H1 (cell line): ENCODE results near the gene RNFT2. TPM values are rescaled to one million over a fixed set of nuclear protein-coding genes. Genes with fewer than 3 reads are reported as not detected.

Experiments
- CTCF ChIA-PET: fragments of 300-600 bp; sonication (Branson Sonifier 250); formaldehyde crosslinking; loops from one replicate; lab custom pipeline; 2021; ENCODE audit not compliant: partially characterized antibody; lab: Charles Lee
- POLR2A ChIA-PET: fragments of 300-600 bp; sonication (Branson Sonifier 250); formaldehyde crosslinking; loops from one replicate; lab custom pipeline; 2021; ENCODE audit warnings: inconsistent platforms; ENCODE audit not compliant: partially characterized antibody; lab: Charles Lee
- DNase-seq, 2 experiments: peaks; one replicate each; pipeline versions ENCODE4 v3.0.0 to v3.0.0-alpha.2; 2010 to 2022; ENCODE audit warnings: low spot score in 2 of 2, low read depth in 1 of 2, mixed read lengths in 1 of 2
- FAIRE-seq: peaks from 2 replicates; lab custom pipeline; 2011; peaks lifted over from hg19 to GRCh38; lab: Jason Lieb, UNC
- H2AFZ ChIP-seq: 2 replicates; pipeline ENCODE4 v1.8.1; 2012; ENCODE audit warnings: low read length, inconsistent platforms
- H2AK5ac ChIP-seq: 2 replicates; pipeline ENCODE4 v1.6.1; 2013; ENCODE audit warnings: low read depth, low read length
- H2BK120ac ChIP-seq: replicated peaks from 2 replicates; pipeline ENCODE3; 2013; ENCODE audit warnings: low read depth, low read length, inconsistent platforms
- H2BK12ac ChIP-seq: 2 replicates; pipeline ENCODE4 v1.6.1; 2013; ENCODE audit warnings: low read depth, low read length
- H2BK15ac ChIP-seq: 2 replicates; pipeline ENCODE4 v1.6.1; 2013; ENCODE audit warnings: low read length
- H2BK20ac ChIP-seq: 2 replicates; pipeline ENCODE4 v1.6.1; 2013; ENCODE audit warnings: low read length
- H2BK5ac ChIP-seq: 2 replicates; pipeline ENCODE4 v1.6.1; 2013; ENCODE audit warnings: low read depth, low read length
- H3K14ac ChIP-seq: 2 replicates; pipeline ENCODE4 v1.6.1; 2013; ENCODE audit warnings: inconsistent platforms; ENCODE audit not compliant: insufficient read length
- H3K18ac ChIP-seq: 2 replicates; pipeline ENCODE4 v1.6.1; 2013; ENCODE audit warnings: low read length; ENCODE audit errors: extremely low read depth
- H3K23ac ChIP-seq: 2 replicates; pipeline ENCODE4 v1.6.1; 2013; ENCODE audit warnings: inconsistent platforms; ENCODE audit not compliant: insufficient read length
- H3K23me2 ChIP-seq: 2 replicates; pipeline ENCODE4 v1.6.1; 2013; ENCODE audit warnings: low read depth, low read length
- H3K27ac ChIP-seq: 2 replicates; pipeline ENCODE4 v1.6.1; 2011; ENCODE audit warnings: low read depth, low read length, inconsistent platforms
- H3K27me3 ChIP-seq, 4 experiments: replicated peaks in 1 of 4; 1 replicate in 1 of 4; 2 replicates in 3 of 4; pipeline versions ENCODE4 v1.6.1 to v1.8.1; 2011 to 2013; ENCODE audit warnings: low read length in 3 of 4, mild to moderate bottlenecking in 3 of 4, inconsistent platforms in 2 of 4, mixed read lengths in 2 of 4, moderate library complexity in 1 of 4; ENCODE audit not compliant: control insufficient read depth in 3 of 4, insufficient read depth in 3 of 4; ENCODE audit errors: extremely low read depth in 1 of 4
- H3K36me3 ChIP-seq, 4 experiments: 2 replicates each; pipeline versions ENCODE4 v1.6.1 to v1.8.1; 2011 to 2013; ENCODE audit warnings: mild to moderate bottlenecking in 4 of 4, low read length in 3 of 4, moderate library complexity in 2 of 4, control low read depth in 1 of 4, inconsistent platforms in 1 of 4; ENCODE audit not compliant: insufficient read depth in 4 of 4, control insufficient read depth in 2 of 4
- H3K4ac ChIP-seq: replicated peaks from 2 replicates; pipeline ENCODE3; 2013; ENCODE audit warnings: low read length, low read depth, mixed read lengths, inconsistent platforms; ENCODE audit not compliant: insufficient read length
- H3K4me1 ChIP-seq, 4 experiments: replicated peaks in 1 of 4; 1 replicate in 1 of 4; 2 replicates in 3 of 4; pipeline versions ENCODE4 v1.6.1 to v1.8.1; 2011 to 2013; ENCODE audit warnings: low read length in 3 of 4, inconsistent platforms in 2 of 4, mixed read lengths in 1 of 4; ENCODE audit not compliant: insufficient read depth in 4 of 4, control insufficient read depth in 3 of 4
- H3K4me2 ChIP-seq, 2 experiments: 2 replicates each; pipeline versions ENCODE4 v1.6.1 to v1.8.1; 2011 to 2013; ENCODE audit warnings: low read depth in 2 of 2, low read length in 2 of 2, control low read depth in 1 of 2, inconsistent platforms in 1 of 2, mild to moderate bottlenecking in 1 of 2; ENCODE audit not compliant: insufficient read depth in 1 of 2
- H3K4me3 ChIP-seq, 4 experiments: fragments of 200-600, 300-600 bp in 1 of 4; sonication (generic), shearing (Covaris generic), sonication (Bioruptor Twin) in 1 of 4; 2 replicates each; pipeline versions ENCODE4 v1.5.1 to v1.8.1; 2011 to 2016; ENCODE audit warnings: low read length in 4 of 4, low read depth in 3 of 4, control low read depth in 2 of 4, inconsistent platforms in 2 of 4, mild to moderate bottlenecking in 2 of 4, mixed read lengths in 1 of 4, moderate library complexity in 1 of 4; ENCODE audit not compliant: insufficient read depth in 2 of 4; ENCODE audit errors: extremely low read depth in 1 of 4
- H3K56ac ChIP-seq: replicated peaks from 2 replicates; pipeline ENCODE3; 2013; ENCODE audit warnings: low read depth, mild to moderate bottlenecking, mixed read lengths, low read length, inconsistent platforms; ENCODE audit not compliant: insufficient read length
- H3K79me1 ChIP-seq: 2 replicates; pipeline ENCODE4 v1.6.1; 2013; ENCODE audit warnings: low read depth, low read length, control low read depth
- H3K79me2 ChIP-seq, 2 experiments: 2 replicates each; pipeline versions ENCODE4 v1.6.1 to v1.8.1; 2012 to 2013; ENCODE audit warnings: low read length in 2 of 2, mild to moderate bottlenecking in 2 of 2, inconsistent platforms in 1 of 2; ENCODE audit not compliant: insufficient read depth in 2 of 2, control insufficient read depth in 1 of 2
- H3K9ac ChIP-seq, 4 experiments: replicated peaks in 1 of 4; 1 replicate in 1 of 4; 2 replicates in 3 of 4; pipeline versions ENCODE4 v1.6.1 to v1.8.1; 2011 to 2013; ENCODE audit warnings: low read depth in 3 of 4, low read length in 3 of 4, control low read depth in 2 of 4, mild to moderate bottlenecking in 2 of 4, moderate library complexity in 2 of 4, inconsistent platforms in 1 of 4; ENCODE audit errors: extremely low read depth in 1 of 4
- H3K9me3 ChIP-seq, 2 experiments: 2 replicates each; pipeline versions ENCODE4 v1.6.1 to v1.8.1; 2012 to 2013; ENCODE audit warnings: mild to moderate bottlenecking in 2 of 2, moderate library complexity in 2 of 2, control low read depth in 1 of 2, inconsistent platforms in 1 of 2, low read depth in 1 of 2, low read length in 1 of 2, mixed read lengths in 1 of 2; ENCODE audit not compliant: insufficient read depth in 2 of 2
- H4K20me1 ChIP-seq, 2 experiments: replicated peaks in 1 of 2; 2 replicates each; pipeline versions ENCODE3 to v1.8.1; 2011 to 2013; ENCODE audit warnings: inconsistent platforms in 2 of 2, low read length in 2 of 2, mild to moderate bottlenecking in 1 of 2; ENCODE audit not compliant: insufficient read depth in 2 of 2, control insufficient read depth in 1 of 2
- H4K5ac ChIP-seq: 2 replicates; pipeline ENCODE4 v1.6.1; 2013; ENCODE audit warnings: low read length, low read depth, mixed read lengths, inconsistent platforms; ENCODE audit not compliant: insufficient read length
- H4K8ac ChIP-seq: 2 replicates; pipeline ENCODE4 v1.8.0; 2013; ENCODE audit warnings: mild to moderate bottlenecking, moderate library complexity, low read length, inconsistent platforms; ENCODE audit not compliant: insufficient read depth; ENCODE audit errors: extremely low read depth
- H4K91ac ChIP-seq: replicated peaks from 2 replicates; pipeline ENCODE3; 2013; ENCODE audit warnings: low read length, mixed read lengths, inconsistent platforms; ENCODE audit not compliant: insufficient read length
- FOSL1 ChIP-seq: IDR thresholded peaks from 2 replicates; pipeline ENCODE4 v1.6.1; 2011; ENCODE audit warnings: mild to moderate bottlenecking, low read depth, low read length, moderate library complexity; ENCODE audit not compliant: insufficient read depth
- HDAC6 ChIP-seq: IDR thresholded peaks from one replicate; pipeline ENCODE4 v1.7.1; 2012; ENCODE audit warnings: low read depth, mild to moderate bottlenecking, inconsistent platforms, low read length, moderate library complexity
- WGBS, 2 experiments: shearing (Covaris generic) in 1 of 2; methylation state at CpG; one replicate each; pipeline versions ENCODE4 v1.1.6 to v1.1.7; 2013 to 2015; ENCODE audit warnings: low lambda C conversion rate in 2 of 2, mixed read lengths in 2 of 2, inconsistent platforms in 1 of 2, low coverage in 1 of 2, missing lambda C conversion rate in 1 of 2; ENCODE audit not compliant: insufficient replicate concordance in 2 of 2, insufficient coverage in 1 of 2, insufficient read length in 1 of 2; ENCODE audit errors: extremely low coverage in 1 of 2, missing lambda C conversion rate in 1 of 2; 5-methylcytosine and 5-hydroxymethylcytosine counted together
- polyA plus RNA-seq, 7 experiments: library from polyadenylated mRNA; depleted of rRNA in 3 of 7; stranded (reverse) in 5 of 7; unstranded in 2 of 7; fragments of >200 nt in 5 of 7; fragments of 200-250 nt in 2 of 7; gene quantifications; 1 replicate in 5 of 7; 2 replicates in 1 of 7; 4 replicates in 1 of 7; pipeline versions ENCODE4 v1.2.1 to v1.2.3, GENCODE V29; 2011 to 2013; ENCODE audit warnings: missing spikeins in 2 of 7, mixed read lengths in 2 of 7
- total RNA-seq: library from RNA; stranded (reverse); fragmentation: NEBNext Ultra II Directional; extraction: Animal tissue kit (Norgen Biotek cat#: 25700); gene quantifications from 2 replicates; pipeline ENCODE4 v1.2.1, GENCODE V29; 2021

RNFT2 gene
- total and polyA plus RNA-seq, 2 of the 8 experiments (the other 6 are each of a cell fraction or from before 2014, with no cell fraction given) = 14.2 to 33.1 TPM

DNA sequence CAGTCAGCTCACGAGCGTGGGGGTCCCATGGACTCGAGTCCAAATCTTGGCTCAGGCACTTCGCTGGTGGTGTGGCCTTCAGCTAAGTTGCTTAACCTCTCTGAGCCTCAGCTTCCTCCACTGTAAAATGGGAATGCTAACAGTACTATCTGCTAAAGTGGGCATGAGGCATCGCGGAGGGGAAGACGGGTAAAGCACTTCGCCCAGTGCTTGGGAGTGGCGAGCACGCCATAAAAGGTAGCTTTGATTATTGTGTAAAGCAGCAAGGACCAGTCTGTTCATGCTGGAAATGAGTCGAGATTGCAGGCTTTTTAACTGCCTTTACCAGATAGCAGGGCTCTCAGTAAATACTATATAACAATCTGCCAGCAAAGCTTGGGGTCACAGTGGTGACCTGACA is 118.6 kb downstream of the RNFT2 start:
- no peak overlapping the region for H3K56ac ChIP-seq
- H2BK5ac ChIP-seq = 0 out of 2 replicates have a peak overlapping the region, but pooled peaks have one; percentile 52
- FAIRE-seq = no peak
- no peak overlapping the region for H3K4me2 ChIP-seq
- H2BK12ac ChIP-seq = no peak overlapping the region
- no peaks in the 10 kb centered on the region for H3K23me2 ChIP-seq
- no peak overlapping the region for H3K23ac ChIP-seq
- no peak for TF ChIP-seq FOSL1
- TF ChIP-seq HDAC6 = no peak
- H2BK20ac ChIP-seq = no peak overlapping the region
- H3K14ac ChIP-seq = no peak overlapping the region
- no peak overlapping the region for H2AFZ ChIP-seq
- H3K27me3 ChIP-seq = no peaks in the 10 kb centered on the region
- ChIA-PET CTCF (interaction anchor here (1.1 to 1.8 kb wide), 2 partner anchors 13 to 16 kb away, joined by 3 to 5 read pairs; no protein-coding TSS in a partner anchor), POLR2A (interaction anchor here (0.6 kb wide), 1 partner anchor 101 kb away, joined by 3 read pairs; no protein-coding TSS in a partner anchor)
- H2BK15ac ChIP-seq = no peak overlapping the region
- H4K20me1 ChIP-seq = no peaks in the 10 kb centered on the region
- H3K4me1 ChIP-seq = no peaks in the 10 kb centered on the region
- no peak overlapping the region for H3K27ac ChIP-seq
- H4K8ac ChIP-seq = peak overlapping the region; percentile 32
- no peak for DNase-seq
- no peak overlapping the region for H2BK120ac ChIP-seq
- H3K4ac ChIP-seq = no peak overlapping the region
- H4K5ac ChIP-seq = no peak overlapping the region
- H2AK5ac ChIP-seq = no peak overlapping the region
- H3K18ac ChIP-seq = no peak overlapping the region
- WGBS, 2 experiments = 92% methylated on average over 11 of the region's 11 CpGs; no CpG with 5 or more reads in 1 of the 2 experiments
- no peak overlapping the region for H4K91ac ChIP-seq
- H3K36me3 ChIP-seq = no peaks in the 10 kb centered on the region
- no peak overlapping the region for H3K9ac ChIP-seq
- H3K79me2 ChIP-seq = no peaks in the 10 kb centered on the region
- no peak overlapping the region for H3K4me3 ChIP-seq
- no peaks in the 10 kb centered on the region for H3K79me1 ChIP-seq
- no peaks in the 10 kb centered on the region for H3K9me3 ChIP-seq
